HG03342 (cell line): ENCODE results near the gene KANSL2.
A peak's percentile ranks its signal among the peaks of the same experiment; 100 is the strongest.
"Not testable (repeated sequence)": the region's sequence is repeated elsewhere in the genome, so short reads cannot be mapped to it uniquely, and the experiment has no call there.

Source experiments
- ATAC-seq: cut with Tn5 transposase; IDR thresholded peaks from one replicate; pipeline ENCODE4 v1.9.1; 2021; ENCODE audit warnings: mild to moderate bottlenecking, moderate library complexity; ENCODE audit not compliant: unreplicated experiment

The KANSL2 gene

GRCh38 chr12:48686037-48686595 lies 4.1 kb upstream of the KANSL2 start:
- ATAC-seq = no peak

- ATAC-seq = no peak
Measured at GRCh38 chr12:48683534-48683933, 1.5 kb upstream of the KANSL2 start.

GRCh38 chr12:48682927-48683326 lies 889 bp upstream of the KANSL2 start:
- ATAC-seq = no peak

GRCh38 chr12:48682533-48682905 lies 481 bp upstream of the KANSL2 start:
- not testable (repeated sequence) for ATAC-seq

- no peak for ATAC-seq
Measured at GRCh38 chr12:48681399-48681709, 684 bp downstream of the KANSL2 start.

DNA sequence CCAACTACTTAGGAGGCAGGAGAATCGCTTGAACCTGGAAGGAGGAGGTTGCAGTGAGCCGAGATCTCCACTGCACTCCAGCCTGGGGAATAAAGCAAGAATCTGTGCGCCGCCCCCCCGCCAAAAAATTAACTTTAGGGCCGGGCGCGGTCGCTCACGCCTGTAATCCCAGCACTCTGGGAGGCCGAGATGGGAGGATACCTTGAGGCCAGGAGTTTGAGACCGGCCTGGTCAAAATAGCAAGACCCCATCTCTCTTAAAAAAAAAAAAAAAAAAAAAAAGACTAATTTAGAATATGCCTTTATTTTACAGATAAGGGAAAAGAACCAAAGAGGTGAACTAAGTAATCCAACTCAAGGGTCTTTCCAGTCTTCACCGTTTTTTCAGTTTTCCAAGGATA lies 1.2 kb downstream of the KANSL2 start:
- no peak for ATAC-seq

- ATAC-seq = no peak
Measured at GRCh38 chr12:48678551-48679185, 3.4 kb downstream of the KANSL2 start.

- no peak for ATAC-seq
Measured at GRCh38 chr12:48671231-48671856, 10.7 kb downstream of the KANSL2 start.

- ATAC-seq = no peak
Measured at GRCh38 chr12:48668996-48669395, 13.0 kb downstream of the KANSL2 start.

DNA sequence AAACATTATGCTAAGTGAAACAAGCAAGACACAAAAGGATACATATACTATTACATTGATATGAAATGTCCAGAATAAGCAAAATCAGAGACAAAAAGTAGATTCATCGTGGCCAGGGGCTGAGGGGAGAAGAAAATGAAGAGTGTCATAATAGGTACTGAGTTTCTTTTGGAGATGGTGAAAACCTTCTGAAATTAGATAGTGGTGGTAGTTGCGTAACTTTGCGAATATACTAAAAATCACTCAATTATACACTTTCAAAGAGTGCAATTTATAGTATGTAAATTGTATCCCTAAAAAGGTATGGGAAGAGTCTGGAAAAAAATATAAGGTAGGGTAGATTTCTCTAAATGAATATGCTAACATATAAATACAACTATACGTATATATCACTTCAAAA lies 22.2 kb downstream of the KANSL2 start:
- no peak for ATAC-seq

GRCh38 chr12:48651681-48652080 lies 30.4 kb downstream of the KANSL2 start:
- ATAC-seq = no peak

DNA sequence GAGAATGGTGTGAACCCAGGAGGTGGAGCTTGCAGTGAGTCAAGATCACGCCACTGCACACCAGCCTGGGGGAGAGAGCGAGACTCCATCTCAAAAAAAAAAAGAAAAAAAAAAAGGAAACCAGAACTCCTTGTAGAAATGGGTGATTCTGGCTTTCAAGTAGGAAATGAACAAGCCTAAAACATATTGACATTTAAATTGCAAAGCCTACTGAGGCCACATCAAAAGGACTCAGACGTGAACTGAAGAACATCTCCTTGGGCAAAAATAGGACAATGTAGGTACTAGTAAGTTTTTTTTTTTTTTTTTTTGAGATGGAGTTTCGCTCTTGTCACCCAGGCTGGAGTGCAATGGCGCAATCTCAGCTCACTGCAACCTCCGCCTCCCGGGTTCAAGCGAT lies 36.7 kb downstream of the KANSL2 start:
- not testable (repeated sequence) for ATAC-seq

- ATAC-seq = no peak
Measured at GRCh38 chr12:48643011-48643410, 39.0 kb downstream of the KANSL2 start.

- not testable (repeated sequence) for ATAC-seq
Measured at GRCh38 chr12:48641752-48642555, 40.1 kb downstream of the KANSL2 start.

DNA sequence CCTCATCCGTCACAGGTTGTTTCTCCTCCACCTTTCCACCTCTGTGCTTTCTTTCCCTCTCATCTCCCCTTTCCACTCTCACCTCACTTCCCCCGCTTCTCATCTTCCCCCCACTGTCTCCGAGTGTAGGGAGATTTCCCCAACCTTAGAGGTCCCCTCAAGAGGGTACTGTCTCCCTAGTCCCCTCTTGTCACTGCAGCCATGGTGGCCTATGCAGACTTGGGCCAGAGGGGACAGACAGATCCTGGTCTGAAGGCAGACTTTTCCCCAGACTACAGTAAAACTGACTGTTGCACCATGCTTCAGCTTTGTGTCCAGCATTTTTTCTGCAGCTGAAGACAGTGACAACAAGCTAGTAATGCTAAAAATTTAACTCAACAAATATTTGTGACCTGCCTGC lies 41.2 kb downstream of the KANSL2 start:
- no peak for ATAC-seq

DNA sequence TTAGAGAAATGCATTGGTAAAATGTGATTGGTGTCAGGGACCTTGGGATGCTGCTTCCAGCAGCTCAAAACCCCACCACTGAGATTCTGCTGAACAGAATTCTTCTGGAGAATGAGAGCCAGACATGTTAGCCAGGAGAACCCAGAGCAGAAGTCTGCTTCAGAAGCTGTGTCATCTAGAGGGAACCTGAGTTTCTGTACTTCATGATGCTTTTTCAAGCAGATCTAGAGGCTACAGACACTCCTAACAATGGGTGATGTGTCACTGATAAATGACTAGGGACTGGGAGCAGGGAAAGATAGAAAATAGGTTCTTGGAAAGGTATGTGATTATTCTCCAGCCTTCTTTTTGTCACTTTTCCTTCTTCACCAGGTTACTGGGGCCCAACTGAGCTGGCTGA lies 41.6 kb downstream of the KANSL2 start:
- no peak for ATAC-seq

GRCh38 chr12:48631071-48631470 lies 51.0 kb downstream of the KANSL2 start:
- no peak for ATAC-seq

DNA sequence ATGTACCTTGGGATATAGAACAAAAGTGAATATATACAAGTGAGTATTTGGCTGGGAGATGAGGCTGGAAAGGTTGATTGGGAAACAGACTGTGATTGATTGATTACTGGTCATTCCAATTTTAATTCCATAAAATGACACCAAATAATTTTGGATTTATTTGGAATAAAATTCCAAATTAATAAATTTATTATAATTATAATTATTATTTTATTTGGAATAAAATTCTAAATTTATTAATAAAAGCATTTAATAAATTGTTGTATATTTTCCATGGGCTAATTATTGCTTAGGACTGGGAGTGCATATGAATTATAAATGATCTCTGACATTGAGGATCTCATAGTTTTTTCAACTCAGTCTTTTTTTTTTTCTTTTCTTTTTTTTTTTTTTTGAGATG lies 51.7 kb downstream of the KANSL2 start:
- ATAC-seq = no peak

DNA sequence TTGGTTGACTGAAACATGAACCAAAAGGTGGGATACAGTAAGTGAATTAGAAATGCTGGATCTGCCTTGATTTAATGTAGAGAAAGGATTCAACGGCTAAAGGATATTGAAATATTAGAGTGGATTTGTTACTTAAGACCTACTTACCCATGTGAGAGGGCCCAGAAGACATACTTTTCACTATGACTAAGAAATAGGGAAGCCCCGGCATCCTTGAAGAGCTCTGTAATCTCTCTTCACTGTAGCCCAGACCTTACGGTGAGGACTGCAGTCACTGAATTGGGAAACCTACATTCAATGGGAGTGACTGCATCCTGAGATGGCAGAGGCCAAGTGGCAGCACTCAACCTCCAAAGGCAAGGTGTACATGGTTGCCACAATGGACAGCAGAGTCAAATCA lies 52.5 kb downstream of the KANSL2 start:
- ATAC-seq = peak; percentile 43

DNA sequence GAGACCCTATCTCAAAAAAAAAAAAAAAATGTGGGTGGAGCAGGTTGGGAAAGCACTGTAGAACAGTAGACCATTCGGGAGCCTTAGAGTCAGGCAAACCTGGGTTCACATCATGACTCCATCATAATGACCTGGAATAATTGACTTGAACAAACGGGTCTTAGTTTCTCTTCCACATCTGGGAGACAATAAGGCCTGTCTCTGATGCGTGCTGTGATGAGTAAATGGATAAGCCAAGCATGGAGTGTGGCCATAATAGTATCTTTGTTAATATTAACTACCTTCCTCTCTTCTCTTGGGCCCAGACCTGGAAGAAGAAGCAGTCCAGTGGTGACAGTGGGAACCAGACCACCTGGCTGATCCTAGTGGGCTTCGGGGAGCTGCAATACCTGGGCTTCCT lies 54.5 kb downstream of the KANSL2 start:
- no peak for ATAC-seq

GRCh38 chr12:48622997-48623396 lies 59.0 kb downstream of the KANSL2 start:
- not testable (repeated sequence) for ATAC-seq

GRCh38 chr12:48618541-48618940 lies 63.5 kb downstream of the KANSL2 start:
- peak; percentile 66 for ATAC-seq
